Loucy (cell line): ENCODE data around the gene GAS2L1.

ENCODE experiments used
- H2AFZ ChIP-seq: fragments of 200-600 bp; sonication (generic); 2 replicates; pipeline ENCODE4 v1.6.0; 2016; ENCODE audit warnings: antibody characterized with exemption, mild to moderate bottlenecking, low read length, moderate library complexity
- H3F3A ChIP-seq: fragments of 200-600 bp; 2 replicates; pipeline ENCODE4 v1.6.0; 2016; ENCODE audit warnings: antibody characterized with exemption, low read depth, mild to moderate bottlenecking
- H3K27me3 ChIP-seq: fragments of 200-600 bp; sonication (generic); 2 replicates; pipeline ENCODE4 v1.6.1; 2014; ENCODE audit warnings: low read length, mild to moderate bottlenecking; ENCODE audit not compliant: insufficient read depth, poor library complexity, severe bottlenecking
- H3K36me3 ChIP-seq: fragments of 200-600 bp; sonication (generic); 2 replicates; pipeline ENCODE4 v1.6.1; 2016; ENCODE audit warnings: low read length; ENCODE audit not compliant: insufficient read depth
- H3K4me1 ChIP-seq: fragments of 200-600 bp; sonication (generic); 2 replicates; pipeline ENCODE4 v1.5.1; 2014; ENCODE audit warnings: low read length, mild to moderate bottlenecking; ENCODE audit not compliant: insufficient read depth, poor library complexity, severe bottlenecking
- H3K4me2 ChIP-seq: fragments of 200-600 bp; sonication (generic); 2 replicates; pipeline ENCODE4 v1.6.0; 2014; ENCODE audit warnings: antibody characterized with exemption, low read length, low read depth, mild to moderate bottlenecking; ENCODE audit not compliant: poor library complexity, severe bottlenecking
- H3K4me3 ChIP-seq: fragments of 200-600 bp; sonication (generic); 2 replicates; pipeline ENCODE4 v1.5.1; 2014; ENCODE audit warnings: low read length, mild to moderate bottlenecking, mixed read lengths; ENCODE audit not compliant: poor library complexity, severe bottlenecking
- H3K79me2 ChIP-seq: fragments of 200-600 bp; sonication (generic); 2 replicates; pipeline ENCODE4 v1.6.1; 2014; ENCODE audit warnings: low read length; ENCODE audit not compliant: insufficient read depth
- H3K9ac ChIP-seq: fragments of 200-600 bp; sonication (generic); 2 replicates; pipeline ENCODE4 v1.6.0; 2014; ENCODE audit warnings: mild to moderate bottlenecking, low read depth, low read length, moderate library complexity; ENCODE audit not compliant: poor library complexity, severe bottlenecking
- H3K9me2 ChIP-seq: fragments of 200-600 bp; sonication (generic); replicated peaks from 2 replicates; pipeline ENCODE4 v1.6.1; 2016; ENCODE audit warnings: low read depth, low read length, mixed read lengths
- H3K9me3 ChIP-seq: fragments of 200-600 bp; sonication (generic); 2 replicates; pipeline ENCODE4 v1.6.1; 2014; ENCODE audit warnings: mild to moderate bottlenecking, antibody characterized with exemption, low read length, low read depth; ENCODE audit not compliant: insufficient read depth
- H4K20me1 ChIP-seq: fragments of 200-600 bp; sonication (generic); 2 replicates; pipeline ENCODE4 v1.6.0; 2014; ENCODE audit warnings: antibody characterized with exemption, low read length, mild to moderate bottlenecking; ENCODE audit not compliant: insufficient read depth, poor library complexity, severe bottlenecking
- CTCF ChIP-seq: fragments of 200-600 bp; sonication (generic); conservative IDR thresholded peaks from 2 replicates; pipeline ENCODE4 v1.5.1; 2014; ENCODE audit warnings: mild to moderate bottlenecking, antibody characterized with exemption, low read length
- EZH2phosphoT487 ChIP-seq: fragments of 200-600 bp; IDR thresholded peaks from 2 replicates; pipeline ENCODE4 v1.6.1; 2018; ENCODE audit warnings: antibody characterized with exemption, mild to moderate bottlenecking, moderate library complexity, borderline replicate concordance

The GAS2L1 gene

GRCh38 chr22:29308791-29309262, 2.4 kb downstream of the GAS2L1 start:
- H3K9ac ChIP-seq: peak overlapping the region; percentile 75
- peaks cover 31% of the 10 kb centered on the region for H3K4me1 ChIP-seq
- TF ChIP-seq EZH2phosphoT487: no peak
- H4K20me1 ChIP-seq: no peaks in the 10 kb centered on the region
- no peaks in the 10 kb centered on the region; the same call in 1 of the 2 replicates for H3F3A ChIP-seq
- H3K79me2 ChIP-seq: no peaks in the 10 kb centered on the region
- H3K4me2 ChIP-seq: peak overlapping the region; percentile 91
- H3K36me3 ChIP-seq: no peaks in the 10 kb centered on the region
- no peaks in the 10 kb centered on the region for H3K9me2 ChIP-seq
- no peaks in the 10 kb centered on the region for H3K27me3 ChIP-seq
- H3K4me3 ChIP-seq: peak overlapping the region; percentile 90
- H2AFZ ChIP-seq: peak overlapping the region; percentile 67
- no peaks in the 10 kb centered on the region for H3K9me3 ChIP-seq

GRCh38 chr22:29309332-29310064, 3.0 kb downstream of the GAS2L1 start:
- Histone ChIP-seq H3K4me1 (peaks cover 31% of the 10 kb centered on the region), H3K27me3 (no peaks in the 10 kb centered on the region), H3K4me3 (peak overlapping the region; percentile 90), H2AFZ (peak overlapping the region; percentile 67; the same call in 1 of the 2 replicates), H3F3A (no peaks in the 10 kb centered on the region; the same call in 1 of the 2 replicates), H3K79me2 (no peaks in the 10 kb centered on the region), H3K9me3 (no peaks in the 10 kb centered on the region), H3K9ac (peak overlapping the region; percentile 75), H3K4me2 (peak overlapping the region; percentile 91), H3K9me2 (no peaks in the 10 kb centered on the region), H3K36me3 (no peaks in the 10 kb centered on the region), H4K20me1 (no peaks in the 10 kb centered on the region)
- TF ChIP-seq CTCF (no peak), EZH2phosphoT487 (no peak)

- TF ChIP-seq EZH2phosphoT487: no peak
- TF ChIP-seq CTCF: no peak
- no peaks in the 10 kb centered on the region for H4K20me1 ChIP-seq
- no peak overlapping the region for H2AFZ ChIP-seq
- no peak overlapping the region for H3K9ac ChIP-seq
- H3K27me3 ChIP-seq: no peaks in the 10 kb centered on the region
- no peak overlapping the region for H3K4me3 ChIP-seq
- H3K36me3 ChIP-seq: no peaks in the 10 kb centered on the region
- no peak overlapping the region for H3K4me2 ChIP-seq
- H3K4me1 ChIP-seq: peaks cover 31% of the 10 kb centered on the region
- H3F3A ChIP-seq: no peaks in the 10 kb centered on the region; the same call in 1 of the 2 replicates
- no peaks in the 10 kb centered on the region for H3K9me3 ChIP-seq
- H3K79me2 ChIP-seq: no peaks in the 10 kb centered on the region
- H3K9me2 ChIP-seq: no peaks in the 10 kb centered on the region
Observed at GRCh38 chr22:29310065-29310862, 3.8 kb downstream of the GAS2L1 start.
